Measurements from ENCODE around the gene GJB1. TPM values are rescaled to one million over a fixed set of nuclear protein-coding genes. Genes with fewer than 3 reads are reported as not detected.

The GJB1 gene
- total RNA-seq, 1 donor from 2014 or later: not detected

DNA sequence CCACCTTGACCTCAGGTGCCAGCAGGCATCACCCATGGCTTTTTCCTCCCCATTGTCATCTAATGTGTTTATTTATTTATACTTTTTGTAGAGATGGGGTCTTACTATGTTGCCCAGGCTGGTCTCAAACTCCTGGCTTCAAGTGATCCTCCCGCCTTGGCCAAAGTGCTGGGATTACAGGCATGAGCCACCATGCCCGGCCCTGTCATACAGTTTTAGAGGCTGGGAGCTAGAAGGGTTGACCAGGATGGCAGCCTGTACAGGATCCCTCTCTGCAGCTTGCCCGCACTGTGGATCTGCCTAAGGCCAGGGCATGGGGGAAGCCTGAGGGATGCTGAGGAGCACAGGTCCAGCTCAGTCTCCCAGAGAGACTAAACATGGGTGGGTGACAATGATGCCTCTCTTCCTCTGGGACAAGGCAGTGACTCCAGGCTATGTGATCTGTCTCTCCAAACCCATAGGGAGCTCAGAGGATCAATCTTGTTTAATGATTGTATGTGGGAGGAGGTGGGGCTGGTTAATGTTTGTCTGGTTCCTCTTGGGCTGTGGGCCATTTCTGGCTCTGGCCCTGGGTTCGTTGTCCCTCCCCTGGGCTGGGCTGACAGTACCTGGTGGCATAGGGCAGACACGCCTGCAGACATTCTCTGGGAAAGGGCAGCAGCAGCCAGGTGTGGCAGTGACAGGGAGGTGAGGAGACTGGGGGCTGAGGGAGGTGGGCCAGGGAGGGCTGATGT is 8.3 kb upstream of the GJB1 start:
- TF ChIP-seq, protein P1, sequence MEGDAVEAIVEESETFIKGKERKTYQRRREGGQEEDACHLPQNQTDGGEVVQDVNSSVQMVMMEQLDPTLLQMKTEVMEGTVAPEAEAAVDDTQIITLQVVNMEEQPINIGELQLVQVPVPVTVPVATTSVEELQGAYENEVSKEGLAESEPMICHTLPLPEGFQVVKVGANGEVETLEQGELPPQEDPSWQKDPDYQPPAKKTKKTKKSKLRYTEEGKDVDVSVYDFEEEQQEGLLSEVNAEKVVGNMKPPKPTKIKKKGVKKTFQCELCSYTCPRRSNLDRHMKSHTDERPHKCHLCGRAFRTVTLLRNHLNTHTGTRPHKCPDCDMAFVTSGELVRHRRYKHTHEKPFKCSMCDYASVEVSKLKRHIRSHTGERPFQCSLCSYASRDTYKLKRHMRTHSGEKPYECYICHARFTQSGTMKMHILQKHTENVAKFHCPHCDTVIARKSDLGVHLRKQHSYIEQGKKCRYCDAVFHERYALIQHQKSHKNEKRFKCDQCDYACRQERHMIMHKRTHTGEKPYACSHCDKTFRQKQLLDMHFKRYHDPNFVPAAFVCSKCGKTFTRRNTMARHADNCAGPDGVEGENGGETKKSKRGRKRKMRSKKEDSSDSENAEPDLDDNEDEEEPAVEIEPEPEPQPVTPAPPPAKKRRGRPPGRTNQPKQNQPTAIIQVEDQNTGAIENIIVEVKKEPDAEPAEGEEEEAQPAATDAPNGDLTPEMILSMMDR (IDR thresholded peaks at IDR 0.05): no peak
- no peak overlapping the region for H3K27ac Mint-ChIP-seq (ENCODE audit: unreplicated experiment)
- H3K27me3 Mint-ChIP-seq (ENCODE audit: unreplicated experiment): no peaks in the 10 kb centered on the region
- H3K9me3 Mint-ChIP-seq (ENCODE audit: unreplicated experiment): no peaks in the 10 kb centered on the region
- no peak for DNase-seq (ENCODE audit: extremely low spot score, unreplicated experiment)
- no peaks in the 10 kb centered on the region for H3K36me3 Mint-ChIP-seq (ENCODE audit: unreplicated experiment)
- H3K4me1 Mint-ChIP-seq (ENCODE audit: unreplicated experiment): no peaks in the 10 kb centered on the region
- H3K4me3 Mint-ChIP-seq (ENCODE audit: unreplicated experiment): no peak overlapping the region

DNA sequence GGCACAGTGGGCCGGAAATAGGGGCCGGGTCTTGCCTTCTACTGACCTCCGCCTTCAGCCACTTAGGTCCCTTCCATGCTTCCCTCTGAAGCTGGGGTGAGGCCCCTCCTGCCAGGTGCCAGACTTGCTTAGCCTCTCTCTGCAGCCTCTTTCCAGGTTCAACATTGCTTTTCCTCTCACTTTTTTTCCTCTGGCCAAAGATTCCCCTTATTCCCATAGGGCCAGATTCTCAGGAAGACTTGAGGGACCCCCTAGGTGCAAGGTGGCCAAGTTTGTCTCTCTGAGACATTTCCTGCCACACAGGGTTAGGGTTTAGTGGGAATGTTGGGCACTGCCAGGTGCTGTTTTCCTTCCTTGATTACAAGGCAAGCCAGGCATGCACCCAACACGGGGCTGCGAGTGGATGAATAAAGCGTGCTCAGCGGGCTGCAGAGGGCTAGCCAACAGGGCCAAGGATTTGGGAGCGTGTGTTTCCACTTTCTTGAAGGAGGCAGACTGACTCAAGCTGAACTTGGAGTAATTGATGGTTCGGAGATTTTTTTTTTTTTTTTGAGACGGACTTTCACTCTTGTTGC is 7.6 kb upstream of the GJB1 start:
- Mint-ChIP-seq H3K36me3 (ENCODE audit: unreplicated experiment) (no peaks in the 10 kb centered on the region), H3K9me3 (ENCODE audit: unreplicated experiment) (no peaks in the 10 kb centered on the region), H3K27me3 (ENCODE audit: unreplicated experiment) (no peaks in the 10 kb centered on the region), H3K4me3 (ENCODE audit: unreplicated experiment) (no peak overlapping the region), H3K4me1 (ENCODE audit: unreplicated experiment) (no peaks in the 10 kb centered on the region), H3K27ac (ENCODE audit: unreplicated experiment) (no peak overlapping the region)
- no peak for DNase-seq (ENCODE audit: extremely low spot score, unreplicated experiment)
- TF ChIP-seq, protein P1 (IDR thresholded peaks at IDR 0.05): no peak

DNA sequence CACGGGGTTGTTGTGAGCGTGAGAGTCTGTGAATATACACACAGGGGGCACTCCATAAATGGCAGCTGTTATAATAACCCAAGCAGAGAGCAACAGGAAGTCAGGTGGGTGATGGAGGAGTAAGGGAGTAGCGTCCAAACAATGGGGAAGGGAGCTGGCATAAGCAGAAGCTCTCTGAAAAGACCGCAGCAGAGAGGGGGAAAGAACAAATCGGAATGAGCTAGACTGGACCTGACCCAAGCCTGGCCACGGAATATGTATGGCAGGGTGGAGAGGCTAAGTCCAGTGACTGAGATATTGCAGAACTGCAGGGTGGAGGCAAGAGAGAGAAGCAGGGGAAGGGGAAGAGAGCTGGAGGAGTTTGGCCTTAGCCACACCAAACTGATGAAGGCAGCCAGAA is 6.5 kb upstream of the GJB1 start:
- no peak overlapping the region for H3K27ac Mint-ChIP-seq (ENCODE audit: unreplicated experiment)
- H3K9me3 Mint-ChIP-seq (ENCODE audit: unreplicated experiment): no peaks in the 10 kb centered on the region
- no peaks in the 10 kb centered on the region for H3K36me3 Mint-ChIP-seq (ENCODE audit: unreplicated experiment)
- no peak for DNase-seq (ENCODE audit: extremely low spot score, unreplicated experiment)
- H3K27me3 Mint-ChIP-seq (ENCODE audit: unreplicated experiment): no peaks in the 10 kb centered on the region
- no peak overlapping the region for H3K4me3 Mint-ChIP-seq (ENCODE audit: unreplicated experiment)
- no peaks in the 10 kb centered on the region for H3K4me1 Mint-ChIP-seq (ENCODE audit: unreplicated experiment)
- TF ChIP-seq, protein P1 (IDR thresholded peaks at IDR 0.05): no peak

DNA sequence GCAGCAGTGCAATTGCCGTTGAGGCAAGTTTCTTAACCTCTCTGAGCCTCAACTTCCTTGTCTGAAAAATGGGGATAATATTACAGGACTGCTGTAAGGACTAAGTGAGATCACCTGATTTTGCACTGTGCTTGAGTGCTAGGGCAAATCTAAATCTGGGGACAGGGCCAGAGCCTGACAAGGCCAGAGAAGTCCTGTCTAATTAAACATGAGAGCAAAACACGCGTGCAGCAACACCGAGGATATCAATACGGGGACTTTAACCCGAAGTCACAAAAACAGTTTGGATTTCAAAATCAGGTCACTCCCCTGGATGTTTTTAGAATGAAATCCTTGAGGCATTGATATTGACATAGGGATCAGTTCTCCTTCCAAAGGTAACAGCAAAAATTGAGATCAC is 5.7 kb upstream of the GJB1 start:
- H3K27ac Mint-ChIP-seq (ENCODE audit: unreplicated experiment): no peak overlapping the region
- no peak for DNase-seq (ENCODE audit: extremely low spot score, unreplicated experiment)
- no peaks in the 10 kb centered on the region for H3K9me3 Mint-ChIP-seq (ENCODE audit: unreplicated experiment)
- no peaks in the 10 kb centered on the region for H3K27me3 Mint-ChIP-seq (ENCODE audit: unreplicated experiment)
- H3K36me3 Mint-ChIP-seq (ENCODE audit: unreplicated experiment): no peaks in the 10 kb centered on the region
- H3K4me1 Mint-ChIP-seq (ENCODE audit: unreplicated experiment): no peaks in the 10 kb centered on the region
- TF ChIP-seq, protein P1 (IDR thresholded peaks at IDR 0.05): no peak
- no peak overlapping the region for H3K4me3 Mint-ChIP-seq (ENCODE audit: unreplicated experiment)

DNA sequence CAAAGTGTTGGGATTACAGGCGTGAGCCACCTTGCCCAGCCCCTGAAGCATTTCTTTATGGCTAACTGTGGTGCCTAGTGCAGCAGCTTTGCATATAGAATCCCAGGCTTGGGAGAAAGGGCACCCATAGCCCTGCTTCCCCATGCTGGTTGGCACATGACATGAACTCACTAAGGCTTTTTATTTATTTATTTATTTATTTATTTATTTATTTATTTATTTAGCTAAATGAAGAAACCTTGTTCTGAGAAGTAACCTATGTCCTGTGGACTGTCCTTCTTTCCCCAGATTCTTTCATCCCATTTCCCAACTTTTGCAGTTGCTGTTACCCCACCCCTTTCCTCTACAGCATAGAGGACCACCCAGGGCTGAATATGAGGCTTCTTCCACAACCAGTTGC is 1.9 kb upstream of the GJB1 start:
- Mint-ChIP-seq H3K36me3 (ENCODE audit: unreplicated experiment) (no peaks in the 10 kb centered on the region), H3K4me1 (ENCODE audit: unreplicated experiment) (peaks cover 3% of the 10 kb centered on the region), H3K9me3 (ENCODE audit: unreplicated experiment) (no peaks in the 10 kb centered on the region), H3K27ac (ENCODE audit: unreplicated experiment) (no peak overlapping the region), H3K4me3 (ENCODE audit: unreplicated experiment) (no peak overlapping the region), H3K27me3 (ENCODE audit: unreplicated experiment) (peaks cover 4% of the 10 kb centered on the region)
- no peak for DNase-seq (ENCODE audit: extremely low spot score, unreplicated experiment)
- TF ChIP-seq, protein P1 (IDR thresholded peaks at IDR 0.05): no peak

Data from osteocyte (in vitro differentiated cells).